DOHH2 (cell line): ENCODE measurements around the gene CLMN.

ENCODE experiments used
- H3F3A ChIP-seq: fragments of 200-600 bp; sonication (generic), shearing (Covaris generic); 2 replicates; pipeline ENCODE4 v1.6.0; 2016; ENCODE audit warnings: antibody characterized with exemption, mild to moderate bottlenecking; ENCODE audit not compliant: control insufficient read depth, insufficient read depth
- H3K27ac ChIP-seq: fragments of 200-600 bp; sonication (generic); 2 replicates; pipeline ENCODE4 v1.5.1; 2014; ENCODE audit warnings: low read depth, mild to moderate bottlenecking, low read length, moderate library complexity
- H3K27me3 ChIP-seq: fragments of 200-600 bp; sonication (generic); 2 replicates; pipeline ENCODE4 v1.6.1; 2014; ENCODE audit warnings: mild to moderate bottlenecking, low read length, mixed read lengths; ENCODE audit not compliant: control insufficient read depth
- H3K36me3 ChIP-seq: fragments of 200-600 bp; sonication (generic); 2 replicates; pipeline ENCODE4 v1.6.1; 2014; ENCODE audit warnings: mild to moderate bottlenecking, low read length, moderate library complexity, mixed read lengths; ENCODE audit not compliant: control insufficient read depth
- H3K4me1 ChIP-seq: fragments of 200-600 bp; sonication (generic); 2 replicates; pipeline ENCODE4 v1.6.1; 2014; ENCODE audit warnings: mild to moderate bottlenecking, low read length, mixed read lengths; ENCODE audit not compliant: control insufficient read depth
- H3K4me2 ChIP-seq: fragments of 200-600 bp; sonication (generic); 2 replicates; pipeline ENCODE4 v1.6.0; 2014; ENCODE audit warnings: mild to moderate bottlenecking, low read length, moderate library complexity
- H3K4me3 ChIP-seq: fragments of 200-600 bp; sonication (generic); 2 replicates; pipeline ENCODE4 v1.5.1; 2014; ENCODE audit warnings: mild to moderate bottlenecking, low read length, mixed read lengths
- H3K79me2 ChIP-seq: fragments of 200-600 bp; sonication (generic); 2 replicates; pipeline ENCODE4 v1.6.1; 2014; ENCODE audit warnings: mild to moderate bottlenecking, low read length, mixed read lengths; ENCODE audit not compliant: control insufficient read depth
- H3K9me2 ChIP-seq: fragments of 200-600 bp; sonication (generic); replicated peaks from 2 replicates; pipeline ENCODE4 v1.6.1; 2014; ENCODE audit warnings: mild to moderate bottlenecking, low read length, mixed read lengths; ENCODE audit not compliant: control insufficient read depth
- H3K9me3 ChIP-seq: fragments of 200-600 bp; sonication (generic); 2 replicates; pipeline ENCODE4 v1.6.1; 2014; ENCODE audit warnings: antibody characterized with exemption, low read length, mixed read lengths; ENCODE audit not compliant: control insufficient read depth, insufficient read depth
- H4K20me1 ChIP-seq: fragments of 200-600 bp; sonication (generic); 2 replicates; pipeline ENCODE4 v1.6.0; 2014; ENCODE audit warnings: low read depth, mild to moderate bottlenecking, antibody characterized with exemption, low read length, moderate library complexity; ENCODE audit not compliant: control insufficient read depth, insufficient read depth
- EZH2phosphoT487 ChIP-seq: fragments of 200-600 bp; sonication (generic); IDR thresholded peaks from 2 replicates; pipeline ENCODE4 v1.6.1; 2017; ENCODE audit warnings: borderline replicate concordance, mild to moderate bottlenecking, antibody characterized with exemption, low read length, moderate library complexity, mixed read lengths
- TF ChIP-seq, protein P1 (sequence below): fragments of 200-600 bp; sonication (generic); IDR thresholded peaks from one replicate; pipeline ENCODE4 v1.5.1; 2014; ENCODE audit warnings: antibody characterized with exemption, mild to moderate bottlenecking, low read depth, low read length; ENCODE audit not compliant: poor library complexity, severe bottlenecking

Gene CLMN

DNA sequence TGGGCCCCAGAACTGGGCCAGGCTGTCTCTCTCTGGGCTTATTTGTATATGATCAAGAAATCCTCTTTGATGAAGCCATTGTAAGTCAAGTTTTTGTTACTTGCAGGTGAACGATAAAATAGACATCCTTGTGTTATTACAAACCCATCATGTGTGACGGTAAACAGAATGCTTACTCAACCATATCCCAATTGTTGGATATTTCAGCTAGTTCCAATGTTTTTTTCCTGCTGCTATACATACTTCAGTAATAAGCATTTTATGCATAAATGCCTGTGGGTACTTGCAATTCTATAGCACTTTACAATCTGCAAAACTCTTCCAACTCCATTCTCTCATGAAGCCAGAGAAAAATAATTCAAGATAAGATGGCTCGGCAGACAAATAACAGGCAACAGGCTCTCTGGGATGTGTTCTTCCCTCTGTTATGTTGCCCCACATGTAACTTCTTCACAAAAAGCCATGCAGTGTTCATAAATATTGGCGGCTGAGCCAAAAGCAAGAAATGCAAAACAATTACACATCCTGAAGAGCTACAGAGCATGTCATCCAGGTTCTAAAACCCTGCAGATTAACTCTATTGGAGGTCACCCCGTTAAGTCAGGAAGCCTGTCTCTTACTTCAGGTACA, 69.5 kb downstream of the CLMN start:
- Histone ChIP-seq H3K27ac (no peak overlapping the region), H3K9me3 (no peaks in the 10 kb centered on the region), H3K9me2 (no peaks in the 10 kb centered on the region), H3K4me1 (no peaks in the 10 kb centered on the region), H3K4me3 (no peak overlapping the region), H3K79me2 (no peaks in the 10 kb centered on the region), H3K4me2 (no peak overlapping the region), H3K27me3 (peaks cover 12% of the 10 kb centered on the region), H3F3A (no peaks in the 10 kb centered on the region), H4K20me1 (no peaks in the 10 kb centered on the region), H3K36me3 (no peaks in the 10 kb centered on the region)
- TF ChIP-seq EZH2phosphoT487: no peak
- TF ChIP-seq, protein P1, sequence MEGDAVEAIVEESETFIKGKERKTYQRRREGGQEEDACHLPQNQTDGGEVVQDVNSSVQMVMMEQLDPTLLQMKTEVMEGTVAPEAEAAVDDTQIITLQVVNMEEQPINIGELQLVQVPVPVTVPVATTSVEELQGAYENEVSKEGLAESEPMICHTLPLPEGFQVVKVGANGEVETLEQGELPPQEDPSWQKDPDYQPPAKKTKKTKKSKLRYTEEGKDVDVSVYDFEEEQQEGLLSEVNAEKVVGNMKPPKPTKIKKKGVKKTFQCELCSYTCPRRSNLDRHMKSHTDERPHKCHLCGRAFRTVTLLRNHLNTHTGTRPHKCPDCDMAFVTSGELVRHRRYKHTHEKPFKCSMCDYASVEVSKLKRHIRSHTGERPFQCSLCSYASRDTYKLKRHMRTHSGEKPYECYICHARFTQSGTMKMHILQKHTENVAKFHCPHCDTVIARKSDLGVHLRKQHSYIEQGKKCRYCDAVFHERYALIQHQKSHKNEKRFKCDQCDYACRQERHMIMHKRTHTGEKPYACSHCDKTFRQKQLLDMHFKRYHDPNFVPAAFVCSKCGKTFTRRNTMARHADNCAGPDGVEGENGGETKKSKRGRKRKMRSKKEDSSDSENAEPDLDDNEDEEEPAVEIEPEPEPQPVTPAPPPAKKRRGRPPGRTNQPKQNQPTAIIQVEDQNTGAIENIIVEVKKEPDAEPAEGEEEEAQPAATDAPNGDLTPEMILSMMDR: no peak

DNA sequence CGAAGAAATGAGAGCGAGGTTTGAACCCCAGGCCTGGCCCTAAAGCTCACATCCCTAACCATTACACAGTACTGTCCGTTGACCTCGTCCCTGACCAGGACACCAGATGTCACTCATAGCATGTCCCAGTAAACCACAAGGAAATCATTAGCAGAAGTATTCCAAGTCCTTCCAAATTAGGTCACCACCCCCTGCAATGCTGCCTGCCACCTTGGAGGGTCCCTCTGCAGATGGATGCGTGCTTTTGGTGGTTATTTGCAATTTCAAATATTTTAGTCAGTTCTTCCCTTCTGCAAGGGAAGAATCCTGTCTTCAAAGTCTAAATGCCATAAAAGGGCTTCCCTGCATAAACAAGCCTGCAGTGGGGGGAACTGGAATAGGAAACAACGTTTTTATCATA, 71.3 kb downstream of the CLMN start:
- TF ChIP-seq EZH2phosphoT487: no peak
- TF ChIP-seq, protein P1: no peak
- H3K27me3 ChIP-seq: peaks cover 12% of the 10 kb centered on the region
- no peaks in the 10 kb centered on the region for H3F3A ChIP-seq
- H3K27ac ChIP-seq: no peak overlapping the region
- H3K79me2 ChIP-seq: no peaks in the 10 kb centered on the region
- H3K9me2 ChIP-seq: no peaks in the 10 kb centered on the region
- no peak overlapping the region for H3K4me2 ChIP-seq
- H3K36me3 ChIP-seq: no peaks in the 10 kb centered on the region
- H3K4me1 ChIP-seq: no peaks in the 10 kb centered on the region
- H3K4me3 ChIP-seq: no peak overlapping the region
- H3K9me3 ChIP-seq: no peaks in the 10 kb centered on the region
- no peaks in the 10 kb centered on the region for H4K20me1 ChIP-seq

DNA sequence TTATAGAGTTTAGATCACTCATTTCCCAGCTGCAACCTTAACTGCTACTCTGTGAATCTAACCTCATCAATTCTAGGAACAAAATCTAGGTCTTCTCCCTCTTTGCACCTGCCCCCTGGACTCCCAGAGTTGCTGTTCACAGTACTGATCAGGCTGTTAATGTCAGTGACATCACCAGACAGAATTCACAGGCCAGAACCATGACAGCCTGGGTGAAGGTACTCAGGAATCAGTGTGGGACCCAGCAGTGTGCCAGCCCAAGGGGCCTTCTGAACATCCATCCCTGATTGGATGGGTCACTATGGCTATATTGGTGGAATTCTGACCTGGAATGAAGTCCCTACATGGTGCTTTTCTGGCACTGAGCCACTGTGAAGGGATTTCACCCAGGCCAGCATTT, 72.8 kb downstream of the CLMN start:
- no peak overlapping the region for H3K4me3 ChIP-seq
- TF ChIP-seq, protein P1: no peak
- TF ChIP-seq EZH2phosphoT487: no peak

More for the DNA sequence above, 72.8 kb downstream of the CLMN start:
- Histone ChIP-seq H3K79me2 (no peaks in the 10 kb centered on the region), H3K27ac (no peak overlapping the region), H3K9me3 (no peaks in the 10 kb centered on the region), H3K27me3 (peaks cover 12% of the 10 kb centered on the region), H3K4me1 (no peaks in the 10 kb centered on the region), H3F3A (no peaks in the 10 kb centered on the region), H3K4me2 (no peak overlapping the region), H3K36me3 (no peaks in the 10 kb centered on the region), H4K20me1 (no peaks in the 10 kb centered on the region), H3K9me2 (no peaks in the 10 kb centered on the region)
